ENCODE measurements around the gene BANP.
"Not testable (repeated sequence)": the region's sequence is repeated elsewhere in the genome, so short reads cannot be mapped to it uniquely, and the experiment has no call there.

- TF ChIP-seq EZH2 (IDR thresholded peaks at IDR 0.05; ENCODE audit: borderline replicate concordance, low read depth, low read length, severe bottlenecking); CTCF (IDR thresholded peaks at IDR 0.05; ENCODE audit: borderline replicate concordance, extremely low read depth, low read length, poor library complexity, severe bottlenecking): not testable (repeated sequence)
Measured at GRCh38 chr16:87905521-87905920, 45.7 kb upstream of the BANP start.
